GM12873 (cell line): ENCODE results near the gene HIF1A.
A peak's percentile ranks its signal among the peaks of the same experiment; 100 is the strongest.

Source experiments
- CTCF ChIP-seq: IDR thresholded peaks from 2 replicates; pipeline ENCODE4 v1.5.1; 2012; ENCODE audit warnings: low read depth, mild to moderate bottlenecking, moderate library complexity, low read length, control low read depth; ENCODE audit not compliant: insufficient read depth; ENCODE audit errors: missing control alignments

Gene HIF1A

GRCh38 chr14:61662437-61663311 lies 32.6 kb upstream of the HIF1A start:
- peak; percentile 23 for TF ChIP-seq CTCF

- no peak for TF ChIP-seq CTCF
These were observed 31.9 kb upstream of the HIF1A start for GRCh38 chr14:61663312-61663979.

- no peak for TF ChIP-seq CTCF
These were observed 27.0 kb upstream of the HIF1A start for GRCh38 chr14:61668282-61668681.

GRCh38 chr14:61670576-61670975 lies 24.7 kb upstream of the HIF1A start:
- no peak for TF ChIP-seq CTCF

GRCh38 chr14:61671082-61671481 lies 24.2 kb upstream of the HIF1A start:
- no peak for TF ChIP-seq CTCF

GRCh38 chr14:61672796-61673195 lies 22.5 kb upstream of the HIF1A start:
- TF ChIP-seq CTCF: no peak

- no peak for TF ChIP-seq CTCF
These were observed 22.0 kb upstream of the HIF1A start for GRCh38 chr14:61673305-61673704.
